ENCODE data around the gene TMPRSS4.
A peak's percentile ranks its signal among the peaks of the same experiment; 100 is the strongest.

The TMPRSS4 gene

GRCh38 chr11:118152552-118153471, 75.9 kb downstream of the TMPRSS4 start, which contains the start of gene SCN4B:
Gene SCN4B, minus strand, starts transcription at chr11:118152823. Its CDS starts 150 bp downstream, at chr11:118152673.
- peak within 1 kb of the TSS; percentile 12; the same call in 1 of the 2 replicates for H3K4me3 ChIP-seq (ENCODE audit: low read depth, low read length)
- DNase-seq (ENCODE audit: low read depth) = no peak
- no peak for TF ChIP-seq CTCF (IDR thresholded peaks at IDR 0.05; ENCODE audit: control insufficient read depth, extremely low read depth, insufficient read depth)

GRCh38 chr11:118153516-118153915, 76.6 kb downstream of the TMPRSS4 start:
- H3K4me3 ChIP-seq (ENCODE audit: low read depth, low read length) = no peak overlapping the region
- DNase-seq (ENCODE audit: low read depth) = no peak
- TF ChIP-seq CTCF (IDR thresholded peaks at IDR 0.05; ENCODE audit: control insufficient read depth, extremely low read depth, insufficient read depth) = no peak

- no peak for DNase-seq (ENCODE audit: low read depth)
- H3K4me3 ChIP-seq (ENCODE audit: low read depth, low read length) = no peak overlapping the region
Observed at GRCh38 chr11:118153976-118154375, 77.1 kb downstream of the TMPRSS4 start.

GRCh38 chr11:118154641-118155040, 77.8 kb downstream of the TMPRSS4 start:
- DNase-seq (ENCODE audit: low read depth) = no peak
- no peak for TF ChIP-seq CTCF (IDR thresholded peaks at IDR 0.05; ENCODE audit: control insufficient read depth, extremely low read depth, insufficient read depth)
- no peak overlapping the region for H3K4me3 ChIP-seq (ENCODE audit: low read depth, low read length)

More at GRCh38 chr11:118153976-118154375, 77.1 kb downstream of the TMPRSS4 start:
- no peak for TF ChIP-seq CTCF (IDR thresholded peaks at IDR 0.05; ENCODE audit: control insufficient read depth, extremely low read depth, insufficient read depth)

- no peak for DNase-seq (ENCODE audit: low read depth)
- TF ChIP-seq CTCF (IDR thresholded peaks at IDR 0.05; ENCODE audit: control insufficient read depth, extremely low read depth, insufficient read depth) = no peak
Observed at GRCh38 chr11:118155776-118156530, 79.1 kb downstream of the TMPRSS4 start.

GRCh38 chr11:118156531-118157185, 79.8 kb downstream of the TMPRSS4 start:
- DNase-seq (ENCODE audit: low read depth) = no peak
- H3K4me3 ChIP-seq (ENCODE audit: low read depth, low read length) = no peak overlapping the region
- TF ChIP-seq CTCF (IDR thresholded peaks at IDR 0.05; ENCODE audit: control insufficient read depth, extremely low read depth, insufficient read depth) = no peak

More at GRCh38 chr11:118155776-118156530, 79.1 kb downstream of the TMPRSS4 start:
- H3K4me3 ChIP-seq (ENCODE audit: low read depth, low read length) = no peak overlapping the region

Data from LNCaP clone FGC (cell line).